ENCODE data around the gene HSD11B1.

Gene HSD11B1

DNA sequence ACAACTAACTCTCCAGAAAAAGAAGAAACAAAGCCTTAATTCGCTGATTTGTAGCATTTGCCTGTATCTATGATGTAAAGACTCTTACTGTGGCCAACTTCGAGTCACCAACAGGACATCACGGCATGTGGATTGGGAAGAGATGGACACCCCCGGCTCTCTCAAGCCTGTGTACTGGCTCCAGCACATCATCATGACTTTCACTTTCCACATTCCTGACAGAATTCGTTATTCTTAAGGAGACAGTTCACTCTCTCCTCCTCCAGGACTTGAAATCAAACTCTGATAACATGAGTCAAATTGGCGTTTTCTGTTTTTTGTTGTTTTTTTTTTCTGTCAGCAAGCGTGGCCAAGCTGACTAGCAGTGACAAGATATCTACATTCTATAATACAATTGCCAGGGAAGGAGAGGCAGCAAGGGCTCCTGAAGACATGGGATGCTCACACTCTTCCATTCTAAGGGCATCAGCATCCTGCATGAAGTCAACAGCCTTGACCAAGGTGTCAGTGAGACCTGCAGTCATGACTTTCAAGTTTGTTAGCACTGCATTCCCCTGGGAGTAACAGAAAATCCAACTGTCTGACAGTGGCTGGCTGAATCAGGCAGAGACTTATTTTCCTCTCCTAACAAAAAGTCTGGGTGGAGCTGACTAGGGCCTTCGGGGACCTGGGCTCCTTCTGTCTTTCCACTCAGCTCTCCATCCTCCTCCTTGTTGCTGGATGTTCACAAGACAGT, 37.9 kb downstream of the HSD11B1 start:
- Histone ChIP-seq H4K20me1 (ENCODE audit: insufficient read depth, low read length) (no peaks in the 10 kb centered on the region), H3K27me3 (ENCODE audit: insufficient read depth, low read length, poor library complexity) (no peaks in the 10 kb centered on the region), H3K79me2 (ENCODE audit: insufficient read depth, low read length) (no peaks in the 10 kb centered on the region), H2AFZ (ENCODE audit: low read depth, low read length) (no peak overlapping the region), H3K4me2 (ENCODE audit: insufficient read depth, low read length) (no peak overlapping the region), H3K9ac (ENCODE audit: low read depth, low read length) (no peak overlapping the region), H3K4me1 (ENCODE audit: insufficient read depth, low read length) (no peaks in the 10 kb centered on the region), H3K27ac (ENCODE audit: low read length) (no peak overlapping the region), H3K9me3 (ENCODE audit: insufficient read depth, low read length, severe bottlenecking) (no peaks in the 10 kb centered on the region), H3K36me3 (ENCODE audit: insufficient read depth, low read length) (no peaks in the 10 kb centered on the region), H3K4me3 (ENCODE audit: low read depth in 1 of 2, low read length in 2 of 2) (no peak overlapping the region)
- ATAC-seq (ENCODE audit: insufficient read depth, low read depth) (no peak), DNase-seq (no peak)
- no peak for TF ChIP-seq CTCF (IDR thresholded peaks at IDR 0.05; ENCODE audit: borderline replicate concordance, extremely low read depth, low read length, poor library complexity, severe bottlenecking)
- TF ChIP-seq EZH2 (IDR thresholded peaks at IDR 0.05; ENCODE audit: borderline replicate concordance, low read depth, low read length, severe bottlenecking) = no peak

GRCh38 chr1:209743145-209743482, 38.5 kb downstream of the HSD11B1 start:
- ATAC-seq (ENCODE audit: insufficient read depth, low read depth) (no peak), DNase-seq (no peak)
- Histone ChIP-seq H3K27ac (ENCODE audit: low read length) (no peak overlapping the region), H3K4me1 (ENCODE audit: insufficient read depth, low read length) (no peaks in the 10 kb centered on the region), H3K9ac (ENCODE audit: low read depth, low read length) (no peak overlapping the region), H3K9me3 (ENCODE audit: insufficient read depth, low read length, severe bottlenecking) (no peaks in the 10 kb centered on the region), H2AFZ (ENCODE audit: low read depth, low read length) (no peak overlapping the region), H4K20me1 (ENCODE audit: insufficient read depth, low read length) (no peaks in the 10 kb centered on the region), H3K27me3 (ENCODE audit: insufficient read depth, low read length, poor library complexity) (no peaks in the 10 kb centered on the region), H3K4me2 (ENCODE audit: insufficient read depth, low read length) (no peak overlapping the region), H3K79me2 (ENCODE audit: insufficient read depth, low read length) (no peaks in the 10 kb centered on the region), H3K36me3 (ENCODE audit: insufficient read depth, low read length) (no peaks in the 10 kb centered on the region), H3K4me3 (ENCODE audit: low read depth in 1 of 2, low read length in 2 of 2) (no peak overlapping the region)
- TF ChIP-seq EZH2 (IDR thresholded peaks at IDR 0.05; ENCODE audit: borderline replicate concordance, low read depth, low read length, severe bottlenecking) = no peak
- no peak for TF ChIP-seq CTCF (IDR thresholded peaks at IDR 0.05; ENCODE audit: borderline replicate concordance, extremely low read depth, low read length, poor library complexity, severe bottlenecking)

DNA sequence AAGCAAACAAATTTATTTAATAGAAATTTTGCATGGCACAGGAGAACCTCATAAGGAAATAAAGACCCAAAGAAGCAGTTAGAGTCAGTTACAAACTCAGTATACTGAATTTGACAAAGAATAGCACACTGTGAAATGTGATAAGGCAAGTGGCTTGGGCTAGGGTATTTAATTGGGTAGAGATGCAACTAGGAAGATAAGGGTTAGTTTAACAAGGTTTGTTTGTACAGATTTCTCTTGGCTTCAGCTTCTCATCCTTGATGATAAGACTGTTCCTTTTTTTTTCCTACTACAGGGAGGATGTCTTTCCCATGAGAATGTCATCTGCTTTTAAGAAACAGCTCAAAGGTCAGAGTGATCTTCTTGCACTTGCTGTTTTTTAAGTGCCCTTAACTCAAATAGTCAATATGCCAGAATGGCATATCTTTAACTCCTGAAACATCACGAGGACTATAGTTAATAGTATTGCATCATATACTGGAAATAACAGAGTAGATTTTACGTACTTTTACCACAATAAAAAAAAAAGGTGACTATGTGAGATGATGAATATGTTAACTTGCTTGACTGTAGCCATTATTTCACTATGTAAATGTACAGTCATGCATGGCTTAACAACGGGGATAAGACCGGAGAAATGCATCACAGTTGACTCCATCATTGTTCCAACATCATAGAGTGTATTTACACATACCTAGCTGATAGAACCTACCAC, 42.0 kb downstream of the HSD11B1 start:
- H3K79me2 ChIP-seq (ENCODE audit: insufficient read depth, low read length) = no peaks in the 10 kb centered on the region
- no peaks in the 10 kb centered on the region for H3K27me3 ChIP-seq (ENCODE audit: insufficient read depth, low read length, poor library complexity)
- no peaks in the 10 kb centered on the region for H4K20me1 ChIP-seq (ENCODE audit: insufficient read depth, low read length)
- no peaks in the 10 kb centered on the region for H3K36me3 ChIP-seq (ENCODE audit: insufficient read depth, low read length)
- H3K9me3 ChIP-seq (ENCODE audit: insufficient read depth, low read length, severe bottlenecking) = no peaks in the 10 kb centered on the region
- no peak overlapping the region for H3K27ac ChIP-seq (ENCODE audit: low read length)
- H3K4me3 ChIP-seq (ENCODE audit: low read depth in 1 of 2, low read length in 2 of 2) = no peak overlapping the region
- no peak overlapping the region for H2AFZ ChIP-seq (ENCODE audit: low read depth, low read length)
- no peak overlapping the region for H3K9ac ChIP-seq (ENCODE audit: low read depth, low read length)
- TF ChIP-seq CTCF (IDR thresholded peaks at IDR 0.05; ENCODE audit: borderline replicate concordance, extremely low read depth, low read length, poor library complexity, severe bottlenecking) (no peak), EZH2 (IDR thresholded peaks at IDR 0.05; ENCODE audit: borderline replicate concordance, low read depth, low read length, severe bottlenecking) (no peak)
- DNase-seq (no peak), ATAC-seq (ENCODE audit: insufficient read depth, low read depth) (no peak)
- H3K4me2 ChIP-seq (ENCODE audit: insufficient read depth, low read length) = no peak overlapping the region
- no peaks in the 10 kb centered on the region for H3K4me1 ChIP-seq (ENCODE audit: insufficient read depth, low read length)

All from DND-41 (cell line).